H9 (cell line): ENCODE measurements around the gene ZNF512B. TPM values are rescaled to one million over a fixed set of nuclear protein-coding genes. Genes with fewer than 3 reads are reported as not detected.

Experiments
- DNase-seq: peaks from one replicate; pipeline ENCODE4 v3.0.0-alpha.2; 2017
- H2AFZ ChIP-seq: one replicate; pipeline ENCODE4 v1.6.1; 2013; ENCODE audit warnings: mild to moderate bottlenecking, low read length, control low read depth, moderate library complexity
- H2AK5ac ChIP-seq: 2 replicates; pipeline ENCODE4 v1.6.1; 2013; ENCODE audit warnings: low read length, control low read depth, mixed read lengths; ENCODE audit not compliant: insufficient read length
- H2BK120ac ChIP-seq: one replicate; pipeline ENCODE4 v1.6.1; 2013; ENCODE audit warnings: low read depth, mild to moderate bottlenecking, low read length, control low read depth, inconsistent platforms; ENCODE audit not compliant: poor library complexity, severe bottlenecking
- H2BK12ac ChIP-seq: 2 replicates; pipeline ENCODE4 v1.6.1; 2013; ENCODE audit warnings: low read length, control low read depth, mixed read lengths, low read depth; ENCODE audit not compliant: insufficient read length
- H2BK15ac ChIP-seq: 2 replicates; pipeline ENCODE4 v1.6.1; 2013; ENCODE audit warnings: low read depth, low read length, control low read depth
- H2BK20ac ChIP-seq: one replicate; pipeline ENCODE4 v1.6.1; 2013; ENCODE audit warnings: low read depth, mild to moderate bottlenecking, low read length, control low read depth, inconsistent platforms; ENCODE audit not compliant: poor library complexity, severe bottlenecking
- H2BK5ac ChIP-seq: 2 replicates; pipeline ENCODE4 v1.6.1; 2013; ENCODE audit warnings: low read length, control low read depth, mixed read lengths; ENCODE audit not compliant: insufficient read length
- H3K14ac ChIP-seq: 2 replicates; pipeline ENCODE4 v1.6.1; 2013; ENCODE audit warnings: low read length, control low read depth; ENCODE audit not compliant: insufficient read depth
- H3K18ac ChIP-seq: 2 replicates; pipeline ENCODE4 v1.6.1; 2013; ENCODE audit warnings: low read depth, mild to moderate bottlenecking, mixed read lengths, low read length, control low read depth; ENCODE audit not compliant: insufficient read length
- H3K23ac ChIP-seq: 2 replicates; pipeline ENCODE4 v1.6.1; 2013; ENCODE audit warnings: low read length, control low read depth, mixed read lengths, low read depth; ENCODE audit not compliant: insufficient read length
- H3K23me2 ChIP-seq: 2 replicates; pipeline ENCODE4 v1.6.1; 2013; ENCODE audit warnings: low read depth, mild to moderate bottlenecking, mixed read lengths, low read length, control low read depth; ENCODE audit not compliant: insufficient read length, poor library complexity, severe bottlenecking
- H3K27ac ChIP-seq: 2 replicates; pipeline ENCODE4 v1.5.1; 2013; ENCODE audit warnings: low read length, control low read depth, mixed read lengths, low read depth; ENCODE audit not compliant: insufficient read length
- H3K27me3 ChIP-seq: 2 replicates; pipeline ENCODE4 v1.6.1; 2013; ENCODE audit warnings: low read length, control low read depth, inconsistent platforms; ENCODE audit not compliant: insufficient read depth
- H3K4ac ChIP-seq: 2 replicates; pipeline ENCODE4 v1.6.1; 2013; ENCODE audit warnings: low read depth, mild to moderate bottlenecking, control low read depth, inconsistent platforms, low read length, moderate library complexity
- H3K4me1 ChIP-seq: 2 replicates; pipeline ENCODE4 v1.6.1; 2013; ENCODE audit warnings: low read length, control low read depth, inconsistent platforms; ENCODE audit not compliant: insufficient read depth
- H3K4me2 ChIP-seq: 2 replicates; pipeline ENCODE4 v1.6.1; 2013; ENCODE audit warnings: low read length, control low read depth, mixed read lengths; ENCODE audit not compliant: insufficient read length, insufficient read depth
- H3K56ac ChIP-seq: 2 replicates; pipeline ENCODE4 v1.6.1; 2013; ENCODE audit warnings: low read depth, mild to moderate bottlenecking, mixed read lengths, low read length, control low read depth; ENCODE audit not compliant: insufficient read length
- H3K79me1 ChIP-seq: 2 replicates; pipeline ENCODE4 v1.6.1; 2013; ENCODE audit warnings: low read depth, mild to moderate bottlenecking, moderate library complexity, low read length, control low read depth, inconsistent platforms; ENCODE audit not compliant: insufficient read depth, poor library complexity, severe bottlenecking
- H3K79me2 ChIP-seq: 2 replicates; pipeline ENCODE4 v1.6.1; 2013; ENCODE audit warnings: low read length, control low read depth, inconsistent platforms; ENCODE audit not compliant: insufficient read depth
- H3K9ac ChIP-seq: 2 replicates; pipeline ENCODE4 v1.6.1; 2013; ENCODE audit warnings: low read length, control low read depth, mixed read lengths; ENCODE audit not compliant: insufficient read length; ENCODE audit errors: extremely low read depth
- H3K9me3 ChIP-seq: one replicate; pipeline ENCODE4 v1.6.1; 2013; ENCODE audit warnings: low read depth, low read length, inconsistent platforms; ENCODE audit not compliant: control insufficient read depth
- H3T11ph ChIP-seq: one replicate; pipeline ENCODE4 v1.6.1; 2013; ENCODE audit warnings: mild to moderate bottlenecking, low read length, control low read depth, inconsistent platforms
- H4K20me1 ChIP-seq: one replicate; pipeline ENCODE4 v1.6.1; 2013; ENCODE audit not compliant: control insufficient read depth, insufficient read length, insufficient read depth
- H4K5ac ChIP-seq: 2 replicates; pipeline ENCODE4 v1.6.1; 2013; ENCODE audit warnings: low read depth, mild to moderate bottlenecking, mixed read lengths, low read length, control low read depth; ENCODE audit not compliant: insufficient read length
- H4K8ac ChIP-seq: replicated peaks from 2 replicates; pipeline ENCODE4 v1.6.1; 2013; ENCODE audit warnings: low read length, control low read depth, mixed read lengths, low read depth; ENCODE audit not compliant: insufficient read length
- H4K91ac ChIP-seq: 2 replicates; pipeline ENCODE4 v1.6.1; 2013; ENCODE audit warnings: low read depth, mild to moderate bottlenecking, moderate library complexity, mixed read lengths, low read length, control low read depth; ENCODE audit not compliant: insufficient read length
- H3K27ac Mint-ChIP-seq, 3 experiments: 2 replicates in 2 of 3; 3 replicates in 1 of 3; pipeline ENCODE4 v1.8.0; 2020 to 2021; ENCODE audit warnings: mixed read lengths in 3 of 3, mild to moderate bottlenecking in 1 of 3, moderate library complexity in 1 of 3
- H3K27me3 Mint-ChIP-seq: 2 replicates; pipeline ENCODE4 v1.8.0; 2021; ENCODE audit warnings: low read depth, mild to moderate bottlenecking, moderate library complexity, mixed read lengths
- H3K36me3 Mint-ChIP-seq, 3 experiments: 2 replicates in 2 of 3; 3 replicates in 1 of 3; pipeline ENCODE4 v1.8.0; 2020 to 2021; ENCODE audit warnings: low read depth in 3 of 3, mixed read lengths in 3 of 3; ENCODE audit not compliant: insufficient read depth in 1 of 3
- H3K4me1 Mint-ChIP-seq, 2 experiments: 2 replicates each; pipeline ENCODE4 v1.8.0; 2020; ENCODE audit warnings: mixed read lengths in 2 of 2
- H3K4me3 Mint-ChIP-seq, 2 experiments: 2 replicates in 1 of 2; 3 replicates in 1 of 2; pipeline ENCODE4 v1.8.0; 2020 to 2021; ENCODE audit warnings: mild to moderate bottlenecking in 2 of 2, mixed read lengths in 2 of 2, moderate library complexity in 1 of 2
- H3K9me3 Mint-ChIP-seq, 2 experiments: 2 replicates in 1 of 2; 3 replicates in 1 of 2; pipeline ENCODE4 v1.8.0; 2020; ENCODE audit warnings: mild to moderate bottlenecking in 2 of 2, mixed read lengths in 2 of 2, moderate library complexity in 1 of 2
- WGBS: extraction: QIAGEN DNeasy Blood & Tissue Kit; methylation state at CpG from one replicate; pipeline ENCODE4 v1.1.7; 2013; ENCODE audit warnings: missing lambda C conversion rate, low lambda C conversion rate, mixed read lengths; ENCODE audit not compliant: insufficient read length; ENCODE audit errors: extremely low coverage; 5-methylcytosine and 5-hydroxymethylcytosine counted together
- total RNA-seq: library from RNA; stranded (reverse); gene quantifications from 2 replicates; pipeline ENCODE4 v1.2.1, GENCODE V29; 2021
- TF ChIP-seq, protein P1 (sequence below): fragments of 200-600 bp; sonication (generic); conservative IDR thresholded peaks from 3 replicates; pipeline ENCODE4 v1.8.0; 2021; ENCODE audit warnings: antibody characterized with exemption, mild to moderate bottlenecking

The ZNF512B gene
- total RNA-seq, 1 experiment from 2014 or later, result 46.0 TPM

- 0 out of 2 replicates have a peak, but pooled peaks cover 4% of the 10 kb centered on the region for H3K79me2 ChIP-seq
- H3K36me3 Mint-ChIP-seq, result peaks cover 28 to 60% (median 58%) of the 10 kb centered on the region in 3 experiments
- TF ChIP-seq, protein P1, sequence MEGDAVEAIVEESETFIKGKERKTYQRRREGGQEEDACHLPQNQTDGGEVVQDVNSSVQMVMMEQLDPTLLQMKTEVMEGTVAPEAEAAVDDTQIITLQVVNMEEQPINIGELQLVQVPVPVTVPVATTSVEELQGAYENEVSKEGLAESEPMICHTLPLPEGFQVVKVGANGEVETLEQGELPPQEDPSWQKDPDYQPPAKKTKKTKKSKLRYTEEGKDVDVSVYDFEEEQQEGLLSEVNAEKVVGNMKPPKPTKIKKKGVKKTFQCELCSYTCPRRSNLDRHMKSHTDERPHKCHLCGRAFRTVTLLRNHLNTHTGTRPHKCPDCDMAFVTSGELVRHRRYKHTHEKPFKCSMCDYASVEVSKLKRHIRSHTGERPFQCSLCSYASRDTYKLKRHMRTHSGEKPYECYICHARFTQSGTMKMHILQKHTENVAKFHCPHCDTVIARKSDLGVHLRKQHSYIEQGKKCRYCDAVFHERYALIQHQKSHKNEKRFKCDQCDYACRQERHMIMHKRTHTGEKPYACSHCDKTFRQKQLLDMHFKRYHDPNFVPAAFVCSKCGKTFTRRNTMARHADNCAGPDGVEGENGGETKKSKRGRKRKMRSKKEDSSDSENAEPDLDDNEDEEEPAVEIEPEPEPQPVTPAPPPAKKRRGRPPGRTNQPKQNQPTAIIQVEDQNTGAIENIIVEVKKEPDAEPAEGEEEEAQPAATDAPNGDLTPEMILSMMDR, result no peak
- no peak overlapping the region for H4K91ac ChIP-seq
- H2AFZ ChIP-seq, result no peak overlapping the region
- no peak overlapping the region for H2AK5ac ChIP-seq
- no peaks in the 10 kb centered on the region for H3K9me3 Mint-ChIP-seq
- no peak overlapping the region for H2BK20ac ChIP-seq
- no peaks in the 10 kb centered on the region for H3K4me1 ChIP-seq
- no peak overlapping the region for H3K9ac ChIP-seq
- H2BK12ac ChIP-seq, result no peak overlapping the region
- H3K4ac ChIP-seq, result no peak overlapping the region
- H2BK120ac ChIP-seq, result no peak overlapping the region
- H3K56ac ChIP-seq, result no peak overlapping the region
- no peak overlapping the region for H3K14ac ChIP-seq
- H3T11ph ChIP-seq, result no peak overlapping the region
- no peaks in the 10 kb centered on the region for H3K4me1 Mint-ChIP-seq
- H3K27me3 Mint-ChIP-seq, result no peaks in the 10 kb centered on the region
- WGBS, result no CpG with 5 or more reads among the region's 5 CpGs
- H3K18ac ChIP-seq, result no peak overlapping the region
- no peaks in the 10 kb centered on the region for H4K20me1 ChIP-seq
- no peak overlapping the region for H3K23ac ChIP-seq
- no peak overlapping the region for H2BK5ac ChIP-seq
- no peak overlapping the region for H4K8ac ChIP-seq
- H3K79me1 ChIP-seq, result no peaks in the 10 kb centered on the region
- H3K4me3 Mint-ChIP-seq, result no peak overlapping the region
- no peaks in the 10 kb centered on the region for H3K27me3 ChIP-seq
- H3K27ac Mint-ChIP-seq, result no peak overlapping the region
- H3K4me2 ChIP-seq, result no peak overlapping the region
- DNase-seq, result no peak
- no peak overlapping the region for H3K27ac ChIP-seq
- H3K23me2 ChIP-seq, result peaks cover under 1% of the 10 kb centered on the region
- H2BK15ac ChIP-seq, result no peak overlapping the region
- no peak overlapping the region for H4K5ac ChIP-seq
- H3K9me3 ChIP-seq, result no peaks in the 10 kb centered on the region
Measured at GRCh38 chr20:63933646-63934045, 36.1 kb downstream of the ZNF512B start.
